GM18505 (cell line): Measurements from ENCODE around the gene ACSM2A.
"Not testable (repeated sequence)": the region's sequence is repeated elsewhere in the genome, so short reads cannot be mapped to it uniquely, and the experiment has no call there.

Experiments used
- ATAC-seq: cut with Tn5 transposase; IDR thresholded peaks from one replicate; pipeline ENCODE4 v1.9.1; 2021; ENCODE audit not compliant: unreplicated experiment
- POLR2A ChIP-seq: IDR thresholded peaks from 4 replicates; pipeline ENCODE4 v1.6.1; 2011; ENCODE audit warnings: borderline replicate concordance; ENCODE audit not compliant: insufficient read depth, insufficient read length; ENCODE audit errors: extremely low read depth

The ACSM2A gene

DNA sequence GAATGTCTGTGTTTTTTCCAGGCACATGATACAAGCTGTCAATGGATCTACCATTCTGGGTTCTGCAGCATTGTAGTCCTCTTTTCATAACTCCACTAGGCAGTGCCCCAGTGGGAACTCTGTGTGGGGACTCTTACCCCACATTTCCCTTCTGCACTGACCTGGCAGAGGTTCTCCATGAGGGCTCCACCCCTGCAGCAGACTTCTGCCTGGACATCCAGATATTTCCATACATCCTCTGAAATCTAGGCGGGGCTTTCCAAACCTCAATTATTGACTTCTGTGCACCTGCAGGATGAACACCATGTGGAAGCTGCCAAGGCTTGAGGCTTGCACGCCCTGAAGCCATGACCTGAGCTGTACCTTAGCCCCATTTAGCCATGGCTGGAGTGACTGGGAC is 56.0 kb downstream of the ACSM2A start:
- no peak for ATAC-seq
- no peak for TF ChIP-seq POLR2A

DNA sequence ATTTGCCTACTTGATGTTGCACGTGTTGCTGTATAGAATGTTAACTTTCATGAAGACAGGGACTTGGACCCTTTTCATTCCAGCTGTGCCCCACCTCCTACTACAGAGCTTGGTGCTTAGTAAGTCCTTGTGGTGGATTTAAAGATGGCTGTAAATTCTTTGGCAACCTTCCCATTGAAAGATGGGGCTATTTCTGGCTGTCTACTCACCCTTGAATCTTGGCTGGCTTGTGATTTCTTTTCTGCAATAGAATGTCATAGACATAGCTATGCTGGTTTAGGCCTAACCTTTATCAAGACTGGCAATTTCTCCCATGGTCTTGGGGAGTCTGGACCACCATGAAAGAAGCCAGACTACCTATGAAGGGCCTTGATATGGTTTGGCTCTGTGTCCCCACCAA is 59.0 kb downstream of the ACSM2A start:
- no peak for TF ChIP-seq POLR2A
- ATAC-seq = no peak

DNA sequence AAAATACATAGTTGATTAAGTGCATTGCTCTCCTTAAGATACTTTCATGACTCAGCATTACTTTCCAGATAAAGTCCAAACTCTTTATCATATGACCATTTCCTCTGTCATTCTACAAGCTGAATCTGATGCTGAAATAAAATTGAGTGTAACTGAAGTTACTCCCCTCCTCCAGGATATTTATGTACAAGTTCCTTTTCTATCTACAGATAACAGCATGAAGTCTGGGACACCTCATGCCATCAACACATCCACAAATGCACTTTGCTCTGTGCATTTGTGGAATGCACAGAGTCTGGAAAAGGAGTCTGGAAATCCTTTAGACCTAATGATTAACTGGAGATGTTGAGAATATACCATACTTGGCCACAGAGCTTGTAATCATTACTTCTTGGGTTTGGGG is 64.4 kb downstream of the ACSM2A start:
- ATAC-seq = no peak
- TF ChIP-seq POLR2A = no peak

DNA sequence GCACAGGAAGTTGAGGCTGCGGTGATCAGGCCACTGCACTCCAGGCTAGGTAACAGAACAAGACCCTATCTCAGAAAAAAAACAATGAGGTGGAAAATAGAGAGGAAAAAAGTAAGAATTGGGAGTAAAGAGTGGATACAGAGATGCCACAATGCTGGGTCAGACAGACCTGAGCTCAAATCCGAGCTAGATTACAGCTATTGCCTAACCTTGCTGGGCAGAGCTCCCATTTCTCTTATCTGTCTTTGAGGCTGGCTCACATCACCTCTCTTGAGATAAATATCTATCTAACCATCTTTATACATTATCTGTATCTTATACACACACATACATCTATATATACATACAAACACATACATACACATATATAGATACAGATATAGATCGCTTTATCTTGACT is 65.8 kb downstream of the ACSM2A start:
- ATAC-seq = no peak
- no peak for TF ChIP-seq POLR2A

DNA sequence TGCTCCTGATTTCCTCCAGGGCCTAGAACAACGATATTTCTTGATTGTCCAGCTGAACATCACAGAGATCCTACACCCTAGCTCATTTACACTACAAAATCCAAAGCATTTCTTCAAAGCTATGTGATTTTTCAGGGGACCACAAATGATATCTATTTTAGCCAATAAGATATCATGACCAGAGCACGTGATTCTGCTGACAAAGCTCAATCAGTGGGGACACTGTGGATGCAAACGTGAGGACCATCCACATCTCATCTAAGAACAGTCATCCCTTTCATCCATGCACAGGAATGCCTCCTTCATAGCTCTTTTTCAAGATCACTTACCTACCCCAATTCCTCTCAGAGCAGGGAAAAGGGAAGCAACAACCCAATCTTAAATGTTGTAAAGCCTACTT is 67.9 kb downstream of the ACSM2A start:
- ATAC-seq = no peak
- no peak for TF ChIP-seq POLR2A

DNA sequence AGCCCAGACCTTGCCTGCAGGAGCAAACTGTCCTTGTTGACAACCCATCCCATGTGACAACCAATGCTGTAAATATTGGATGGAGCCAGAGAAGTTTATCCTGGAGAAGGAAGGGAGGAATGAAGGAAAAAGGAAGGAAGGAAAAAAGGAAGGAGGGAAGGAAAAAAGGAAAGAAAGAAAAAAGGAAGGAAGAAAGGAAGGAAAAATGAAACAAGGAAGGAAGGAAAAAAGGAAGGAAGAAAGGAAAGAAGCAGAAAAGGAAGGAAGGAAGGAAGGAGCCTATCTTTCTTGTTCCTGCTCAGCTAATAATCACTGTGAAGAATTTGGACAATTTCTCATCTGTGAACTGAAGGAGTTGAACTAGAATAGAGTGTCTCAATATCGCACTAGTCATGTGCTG is 68.8 kb downstream of the ACSM2A start:
- no peak for TF ChIP-seq POLR2A
- no peak for ATAC-seq

DNA sequence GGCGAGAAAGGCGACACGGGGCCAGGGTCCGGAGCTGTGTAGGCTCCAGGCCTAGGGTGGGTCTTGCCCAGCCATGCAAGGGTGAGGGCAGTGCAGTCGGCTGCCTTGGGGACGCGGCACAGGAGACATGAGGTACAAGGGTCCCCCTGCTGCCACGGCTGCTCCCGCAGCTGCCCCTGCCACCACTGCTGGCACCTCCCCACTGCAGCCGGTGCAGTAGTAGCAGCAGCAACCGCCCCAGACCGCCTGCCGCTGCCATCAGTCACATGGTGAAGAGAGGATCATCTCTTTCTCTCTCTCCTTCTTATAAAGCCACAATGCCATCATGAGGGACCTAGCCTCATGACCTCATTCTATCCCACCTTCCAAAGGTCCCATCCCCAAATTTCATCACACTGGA is 80.5 kb downstream of the ACSM2A start:
- not testable (repeated sequence) for ATAC-seq

DNA sequence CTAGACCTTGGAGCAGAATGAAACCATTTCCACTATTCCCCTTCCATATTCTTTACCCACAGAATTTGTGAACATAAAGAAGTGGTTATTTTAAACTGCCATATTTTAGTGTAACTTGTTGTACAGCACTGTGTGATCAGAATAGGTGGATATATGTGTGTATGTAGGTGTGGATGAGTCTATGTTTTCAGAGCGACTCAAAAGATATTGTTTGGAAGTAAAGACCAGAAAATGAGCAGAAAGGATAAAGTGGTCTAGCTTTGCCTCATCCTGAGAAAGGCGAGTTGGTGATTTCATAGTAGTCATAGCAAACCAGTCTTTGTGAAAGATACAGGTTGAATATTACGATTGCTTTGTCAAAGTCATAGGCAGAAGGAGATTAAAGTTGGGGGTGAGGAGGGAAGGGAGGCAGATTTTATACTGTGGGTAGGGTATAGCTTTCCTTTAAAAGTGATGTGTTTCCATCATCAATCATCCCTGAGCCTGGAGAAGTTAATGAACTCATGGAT is 81.0 kb downstream of the ACSM2A start:
- not testable (repeated sequence) for ATAC-seq

DNA sequence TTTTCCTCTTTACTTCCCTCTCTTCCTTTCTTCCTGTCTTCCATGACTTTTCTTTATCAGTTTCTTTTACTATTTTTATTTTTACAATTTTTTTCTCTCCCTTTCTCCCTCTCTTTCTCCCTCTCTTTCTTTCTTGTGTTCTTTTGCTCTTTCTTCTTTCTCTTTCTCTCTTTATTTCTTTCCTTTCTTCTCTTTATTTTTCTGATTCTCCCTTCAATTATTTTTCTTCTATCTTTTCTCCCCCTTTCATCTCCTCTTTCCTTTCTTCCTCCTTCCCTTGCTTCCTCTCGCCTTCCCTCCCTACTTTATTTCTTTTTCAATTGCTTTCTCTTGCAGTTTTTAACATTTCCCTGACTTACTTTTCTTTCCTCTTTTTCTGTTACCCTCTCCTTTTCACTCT is 85.3 kb downstream of the ACSM2A start:
- ATAC-seq = not testable (repeated sequence)
